CD4-positive, CD25-positive, alpha-beta regulatory T cell (primary cell): Measurements from ENCODE around the gene CSPG4. TPM values are rescaled to one million over a fixed set of nuclear protein-coding genes. Genes with fewer than 3 reads are reported as not detected.

Experiments
- ATAC-seq, 2 donors: fragments of 150-1000 bp; cut with Tn5 transposase; one replicate each; pipeline ENCODE4 v1.10.0; 2021; ENCODE audit warnings: low read depth in 2 of 2, moderate number of reproducible peaks in 2 of 2, moderate library complexity in 1 of 2
- DNase-seq, 3 donors: peaks; one replicate each; pipeline versions ENCODE4 v3.0.0 to v3.0.0-alpha.2; 2012 to 2022; ENCODE audit warnings: mixed read lengths in 1 of 3
- H3K27ac ChIP-seq: one replicate; pipeline ENCODE4 v1.7.0; 2013; ENCODE audit warnings: mild to moderate bottlenecking, low read length; ENCODE audit not compliant: insufficient read depth, poor library complexity, severe bottlenecking
- H3K27me3 ChIP-seq: one replicate; pipeline ENCODE4 v1.7.0; 2013; ENCODE audit warnings: low read length; ENCODE audit not compliant: control insufficient read depth, insufficient read depth
- H3K36me3 ChIP-seq: one replicate; pipeline ENCODE4 v1.7.0; 2013; ENCODE audit warnings: mild to moderate bottlenecking, low read length, moderate library complexity; ENCODE audit not compliant: control insufficient read depth, insufficient read depth
- H3K4me1 ChIP-seq: 2 replicates; pipeline ENCODE4 v1.7.0; 2013; ENCODE audit warnings: mild to moderate bottlenecking, low read length; ENCODE audit not compliant: insufficient read depth, control insufficient read depth, poor library complexity, severe bottlenecking
- H3K4me3 ChIP-seq: one replicate; pipeline ENCODE4 v1.7.0; 2013; ENCODE audit warnings: low read depth, mild to moderate bottlenecking, low read length, moderate library complexity
- H3K9me3 ChIP-seq, 2 experiments: 1 replicate in 1 of 2; 2 replicates in 1 of 2; pipeline ENCODE4 v1.7.0; 2013; ENCODE audit warnings: low read length in 2 of 2, mild to moderate bottlenecking in 1 of 2, moderate library complexity in 1 of 2; ENCODE audit not compliant: control insufficient read depth in 2 of 2
- H3K27ac Mint-ChIP-seq, 3 donors: one replicate each; pipeline ENCODE4 v1.8.0; 2020 to 2022; ENCODE audit warnings: mild to moderate bottlenecking in 3 of 3, mixed read lengths in 3 of 3, moderate library complexity in 2 of 3
- H3K27me3 Mint-ChIP-seq: one replicate; pipeline ENCODE4 v1.8.0; 2022; ENCODE audit warnings: mild to moderate bottlenecking, mixed read lengths
- H3K36me3 Mint-ChIP-seq: one replicate; pipeline ENCODE4 v1.8.0; 2020; ENCODE audit warnings: mixed read lengths
- H3K4me1 Mint-ChIP-seq, 4 donors: one replicate each; pipeline ENCODE4 v1.8.0; 2020 to 2022; ENCODE audit warnings: mixed read lengths in 4 of 4, mild to moderate bottlenecking in 1 of 4
- H3K4me3 Mint-ChIP-seq, 4 donors: one replicate each; pipeline ENCODE4 v1.8.0; 2020 to 2022; ENCODE audit warnings: mild to moderate bottlenecking in 4 of 4, mixed read lengths in 4 of 4, moderate library complexity in 3 of 4
- H3K9me3 Mint-ChIP-seq, 7 donors: one replicate each; pipeline ENCODE4 v1.8.0; 2020 to 2022; ENCODE audit warnings: mixed read lengths in 7 of 7, mild to moderate bottlenecking in 3 of 7, moderate library complexity in 2 of 7
- polyA plus RNA-seq, 4 donors: library from polyadenylated mRNA; unstranded; fragments of 300-500 nt; fragmentation: Illumina TruSeq; gene quantifications; one replicate each; pipeline ENCODE4 v1.2.3, GENCODE V29; 2021
- total RNA-seq: library from RNA; stranded (reverse); gene quantifications from one replicate; pipeline ENCODE4 v1.2.3, GENCODE V29; 2022

The CSPG4 gene
- total and polyA plus RNA-seq, 5 donors from 2014 or later = not detected

DNA sequence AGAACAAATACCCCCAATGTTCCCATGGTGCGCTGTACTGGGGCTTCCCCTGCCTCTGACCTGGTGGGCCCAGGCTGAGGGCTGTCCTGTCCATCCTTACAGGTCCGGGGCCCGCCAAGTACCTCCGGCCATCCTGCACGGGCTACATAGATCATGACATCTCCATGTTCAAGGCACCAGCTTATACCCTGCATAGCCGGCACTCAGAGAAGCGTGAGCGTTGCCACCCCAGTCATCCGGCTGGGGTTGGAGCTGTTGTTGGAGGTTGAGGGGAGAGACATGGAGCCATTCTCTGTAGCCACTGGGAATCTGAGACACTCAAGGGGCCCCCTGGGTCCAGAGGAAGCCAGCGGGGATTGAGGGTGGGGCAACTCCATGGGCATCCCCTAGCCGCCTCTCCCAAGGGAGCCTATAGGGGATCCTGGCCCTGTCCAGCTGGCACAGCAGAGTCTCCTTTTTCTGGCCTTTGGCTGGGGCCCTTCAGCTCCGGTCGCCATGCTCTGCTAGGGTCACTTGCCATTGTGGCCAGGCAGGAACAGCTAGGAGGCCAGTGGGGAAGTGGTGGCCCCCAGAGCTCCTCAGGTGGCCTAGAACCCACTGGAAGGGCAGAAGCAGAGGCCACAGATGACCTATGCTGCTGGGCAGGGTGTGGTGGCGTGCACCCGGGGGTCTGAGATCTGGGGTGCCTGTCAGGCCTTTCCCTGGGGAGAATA, 12.5 kb upstream of the CSPG4 start:
- no peaks in the 10 kb centered on the region for H3K4me1 ChIP-seq
- no peaks in the 10 kb centered on the region for H3K9me3 ChIP-seq
- no peaks in the 10 kb centered on the region for H3K36me3 ChIP-seq
- no peak overlapping the region for H3K27ac Mint-ChIP-seq
- H3K4me1 Mint-ChIP-seq = peaks cover 0 to 5% (median 0%) of the 10 kb centered on the region in 4 donors
- no peak overlapping the region for H3K4me3 Mint-ChIP-seq
- no peaks in the 10 kb centered on the region for H3K36me3 Mint-ChIP-seq
- H3K9me3 Mint-ChIP-seq = no peaks in the 10 kb centered on the region
- DNase-seq = no peak
- no peak overlapping the region for H3K27ac ChIP-seq
- ATAC-seq = no peak
- no peak overlapping the region for H3K4me3 ChIP-seq
- no peaks in the 10 kb centered on the region for H3K27me3 ChIP-seq
- H3K27me3 Mint-ChIP-seq = peaks cover 4% of the 10 kb centered on the region

DNA sequence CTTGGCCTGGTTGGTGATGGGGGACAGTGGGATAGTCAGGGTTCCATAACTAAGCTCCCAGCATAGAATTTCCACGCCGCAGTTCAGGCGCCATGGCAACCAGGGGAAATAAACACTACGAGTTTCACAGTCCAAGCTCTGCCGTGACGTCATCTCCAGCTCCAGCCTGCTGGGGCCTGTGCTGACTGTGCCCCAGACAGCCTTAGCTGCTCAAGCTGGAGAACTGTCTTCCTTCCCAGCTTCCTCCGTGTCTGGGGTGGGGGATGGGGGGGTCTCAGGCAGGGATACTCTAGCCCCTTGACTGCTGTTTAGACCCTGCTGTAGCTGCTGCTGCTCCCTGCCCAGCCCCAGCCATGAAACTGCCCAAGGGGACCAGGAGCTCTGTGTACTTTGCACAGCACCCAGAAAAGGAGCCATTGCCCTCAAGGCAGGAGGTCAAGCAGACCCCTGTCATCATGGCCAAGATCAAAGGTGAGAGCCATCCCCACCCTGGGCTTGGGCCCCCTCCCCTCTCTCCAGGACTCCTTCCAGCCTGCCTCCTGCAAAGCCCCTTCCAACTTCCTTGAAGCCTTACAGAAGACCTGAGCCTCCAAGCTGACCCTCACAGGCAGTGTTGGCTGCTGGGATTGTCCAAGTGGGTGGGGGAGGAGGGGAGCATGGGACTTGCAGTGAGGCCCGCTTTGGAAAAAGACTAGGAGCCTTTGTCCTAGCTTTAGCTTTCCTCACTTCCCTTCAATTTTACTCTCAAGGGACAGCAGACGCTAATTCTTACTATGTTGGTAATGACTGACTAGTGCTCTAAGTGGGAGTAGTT, 11.4 kb upstream of the CSPG4 start:
- Mint-ChIP-seq H3K4me1 (no peaks in the 10 kb centered on the region), H3K4me3 (peak overlapping the region in 1 of 4 donors; percentile 12), H3K9me3 (no peaks in the 10 kb centered on the region), H3K27me3 (peaks cover 4% of the 10 kb centered on the region), H3K36me3 (no peaks in the 10 kb centered on the region), H3K27ac (peak overlapping the region in 1 of 3 donors; percentile 28)
- Histone ChIP-seq H3K36me3 (no peaks in the 10 kb centered on the region), H3K27me3 (no peaks in the 10 kb centered on the region), H3K4me1 (no peaks in the 10 kb centered on the region), H3K4me3 (no peak overlapping the region), H3K27ac (no peak overlapping the region), H3K9me3 (no peaks in the 10 kb centered on the region)
- DNase-seq = peak in 1 of 3 donors; percentile 20
- peak in 1 of 2 donors; percentile 38 for ATAC-seq

DNA sequence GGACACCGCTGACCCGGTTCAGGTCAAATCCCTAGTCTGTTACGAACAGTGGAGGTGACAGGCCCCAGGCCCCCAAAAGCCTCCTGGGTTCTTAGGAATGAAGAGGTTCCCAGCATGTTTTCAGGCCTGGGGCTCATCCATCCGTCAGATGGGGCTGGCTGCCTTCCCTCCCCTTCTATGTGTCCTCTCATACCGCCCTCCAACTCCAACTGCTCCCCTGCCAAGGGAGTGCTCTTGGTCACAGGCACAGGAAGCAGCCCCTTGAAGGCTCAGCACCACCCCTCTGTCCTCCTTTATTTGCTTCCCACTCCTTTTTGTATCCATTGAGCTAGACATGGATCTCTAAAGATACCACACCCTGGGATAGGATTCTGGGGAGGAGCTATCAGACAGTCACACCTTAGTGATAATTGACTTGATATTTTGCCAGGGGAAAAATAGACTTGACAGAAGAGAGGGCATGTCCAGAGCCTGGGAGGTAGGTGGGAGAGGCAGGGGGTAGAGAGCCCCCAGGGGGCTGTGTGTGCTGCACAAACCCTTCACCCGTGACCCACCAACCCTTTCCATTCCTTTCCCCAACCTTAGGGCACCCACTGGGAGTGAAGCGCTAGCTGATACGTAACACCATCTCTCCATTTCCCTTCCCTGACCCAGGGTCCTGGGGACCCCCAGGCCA, 10.7 kb upstream of the CSPG4 start:
- Mint-ChIP-seq H3K36me3 (no peaks in the 10 kb centered on the region), H3K4me3 (no peak overlapping the region), H3K27ac (no peak overlapping the region), H3K27me3 (peaks cover 4% of the 10 kb centered on the region), H3K4me1 (no peaks in the 10 kb centered on the region), H3K9me3 (no peaks in the 10 kb centered on the region)
- Histone ChIP-seq H3K27ac (no peak overlapping the region), H3K4me1 (no peaks in the 10 kb centered on the region), H3K36me3 (no peaks in the 10 kb centered on the region), H3K27me3 (no peaks in the 10 kb centered on the region), H3K4me3 (no peak overlapping the region), H3K9me3 (no peaks in the 10 kb centered on the region)
- DNase-seq (no peak), ATAC-seq (no peak)

DNA sequence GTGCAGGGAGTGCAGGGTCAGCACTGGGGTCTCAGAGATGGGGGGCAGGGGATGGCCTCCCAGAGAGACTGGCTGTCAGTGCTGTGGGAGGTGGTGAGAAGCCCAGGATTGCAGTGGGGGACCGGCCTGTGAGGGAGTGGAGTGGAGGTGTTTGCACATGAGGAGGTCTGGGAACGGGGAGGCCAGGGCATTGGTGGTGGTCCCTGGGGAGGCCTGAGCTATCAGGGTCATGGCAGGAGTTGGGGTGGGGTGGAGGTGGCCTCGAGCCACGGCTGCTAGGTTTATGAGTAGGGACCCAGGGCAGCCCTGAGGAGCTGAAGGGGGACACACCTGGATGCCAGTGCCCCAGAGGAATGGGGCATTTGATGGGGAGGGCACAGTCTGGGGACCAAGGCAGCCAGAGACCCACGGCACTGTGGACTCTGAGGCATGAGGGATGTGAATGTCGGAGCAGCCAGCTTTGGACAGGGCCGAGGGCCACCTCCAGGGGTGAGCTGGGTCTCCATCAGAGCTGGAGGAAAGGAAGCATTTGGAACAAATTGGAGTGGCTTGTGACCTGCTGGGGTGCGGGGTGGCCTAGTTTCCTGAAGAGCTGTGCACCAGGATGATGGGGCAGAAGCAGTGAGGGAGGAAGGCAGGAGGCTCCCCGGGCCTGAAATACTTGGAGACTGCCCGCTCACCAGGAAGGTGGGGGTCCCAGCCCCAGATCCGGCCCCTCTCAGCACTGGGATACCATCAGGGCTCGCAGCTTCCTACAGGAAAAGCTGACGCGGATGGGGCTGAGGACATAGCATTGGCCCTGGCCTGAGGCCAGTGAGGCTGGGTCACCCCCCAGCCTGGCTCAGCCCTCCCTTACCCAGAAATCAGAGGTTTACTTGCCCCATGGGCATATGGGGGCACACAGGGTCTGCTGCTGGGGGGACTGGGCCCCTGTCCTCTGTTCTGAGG, 9.5 kb upstream of the CSPG4 start:
- no peaks in the 10 kb centered on the region for H3K4me1 Mint-ChIP-seq

DNA sequence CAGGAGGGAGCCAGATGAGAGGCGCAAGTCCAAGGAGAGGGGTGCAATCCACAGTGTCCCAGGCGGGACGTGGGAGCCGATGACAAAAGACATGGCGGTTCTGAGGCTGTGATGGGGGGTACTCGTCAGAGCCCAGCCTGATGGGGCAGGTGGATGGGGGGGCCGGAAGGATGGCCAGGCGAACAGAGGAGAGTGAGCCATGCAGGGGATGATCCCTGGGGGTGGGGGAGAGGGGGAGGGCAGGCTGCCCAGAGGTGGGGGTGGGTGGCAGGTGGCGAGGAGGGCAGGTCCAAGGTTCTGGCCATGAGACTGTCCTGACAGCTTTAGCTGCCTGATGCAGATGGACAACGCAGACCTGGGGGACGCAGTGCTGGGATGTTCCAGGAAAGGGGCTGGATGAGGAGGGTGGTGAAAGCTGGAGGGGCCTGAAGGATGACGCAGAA, 8.9 kb upstream of the CSPG4 start:
- Mint-ChIP-seq H3K36me3 (no peaks in the 10 kb centered on the region), H3K9me3 (no peaks in the 10 kb centered on the region), H3K27ac (no peak overlapping the region), H3K4me1 (no peaks in the 10 kb centered on the region), H3K27me3 (peaks cover 4% of the 10 kb centered on the region), H3K4me3 (no peak overlapping the region)
- ATAC-seq (no peak), DNase-seq (no peak)
- H3K36me3 ChIP-seq = no peaks in the 10 kb centered on the region
- no peak overlapping the region for H3K27ac ChIP-seq
- no peak overlapping the region for H3K4me3 ChIP-seq
- H3K27me3 ChIP-seq = no peaks in the 10 kb centered on the region
- no peaks in the 10 kb centered on the region for H3K9me3 ChIP-seq
- H3K4me1 ChIP-seq = no peaks in the 10 kb centered on the region

More for the DNA sequence above, 9.5 kb upstream of the CSPG4 start:
- no peak overlapping the region for H3K4me3 ChIP-seq
- H3K9me3 ChIP-seq = no peaks in the 10 kb centered on the region
- no peaks in the 10 kb centered on the region for H3K4me1 ChIP-seq
- no peak overlapping the region for H3K27ac Mint-ChIP-seq
- DNase-seq (no peak), ATAC-seq (no peak)
- no peak overlapping the region for H3K27ac ChIP-seq
- H3K36me3 Mint-ChIP-seq = no peaks in the 10 kb centered on the region
- H3K36me3 ChIP-seq = no peaks in the 10 kb centered on the region
- H3K27me3 Mint-ChIP-seq = peaks cover 4% of the 10 kb centered on the region
- peak overlapping the region in 1 of 4 donors; percentile 64 for H3K4me3 Mint-ChIP-seq
- H3K27me3 ChIP-seq = no peaks in the 10 kb centered on the region
- H3K9me3 Mint-ChIP-seq = no peaks in the 10 kb centered on the region

DNA sequence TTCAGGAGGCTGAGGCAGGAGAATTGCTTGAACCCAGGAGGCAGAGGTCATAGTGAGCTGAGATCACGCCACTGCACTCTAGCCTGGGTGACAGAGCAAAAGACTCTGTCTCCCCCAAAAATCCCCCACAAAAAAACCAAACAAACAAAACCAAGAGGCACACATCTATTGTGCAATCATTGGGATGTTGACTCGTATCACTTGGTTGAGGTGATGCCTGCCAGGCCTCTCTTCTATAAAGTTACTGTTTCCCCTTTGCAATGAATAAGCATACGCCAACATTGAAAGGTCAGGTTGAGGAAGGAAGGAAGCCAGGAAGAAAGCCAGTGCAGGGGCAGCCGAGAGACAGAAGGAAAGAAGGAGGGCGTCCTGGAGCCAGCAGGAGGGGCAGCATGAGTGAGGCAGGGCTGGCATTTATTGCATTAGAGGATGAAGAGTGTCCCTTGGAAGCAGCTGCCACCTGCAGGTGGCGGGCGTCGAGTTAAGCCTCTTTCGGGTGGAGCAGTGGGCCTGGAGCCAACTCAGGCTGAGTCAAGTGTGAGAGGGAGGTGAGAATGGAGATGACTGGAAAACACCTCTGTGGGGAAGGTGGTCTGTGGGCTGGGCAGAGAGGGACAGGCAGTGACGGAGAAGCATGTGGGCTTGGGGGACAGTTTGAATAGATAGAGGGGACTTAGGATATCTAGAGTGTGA, 8.3 kb upstream of the CSPG4 start:
- Mint-ChIP-seq H3K4me3 (no peak overlapping the region), H3K36me3 (no peaks in the 10 kb centered on the region), H3K9me3 (no peaks in the 10 kb centered on the region), H3K4me1 (no peaks in the 10 kb centered on the region), H3K27ac (peak overlapping the region in 1 of 3 donors; percentile 85), H3K27me3 (peaks cover 4% of the 10 kb centered on the region)
- H3K4me1 ChIP-seq = no peaks in the 10 kb centered on the region
- no peaks in the 10 kb centered on the region for H3K36me3 ChIP-seq
- no peak for ATAC-seq
- no peaks in the 10 kb centered on the region for H3K9me3 ChIP-seq
- no peaks in the 10 kb centered on the region for H3K27me3 ChIP-seq
- H3K4me3 ChIP-seq = no peak overlapping the region
- H3K27ac ChIP-seq = no peak overlapping the region
- DNase-seq = peak in 1 of 3 donors; percentile 15
